ENCODE measurements around the gene IDH1. TPM values are rescaled to one million over a fixed set of nuclear protein-coding genes. Genes with fewer than 3 reads are reported as not detected.
"Not testable (repeated sequence)": the region's sequence is repeated elsewhere in the genome, so short reads cannot be mapped to it uniquely, and the experiment has no call there.

Gene IDH1
- total RNA-seq, 1 donor from 2014 or later = 70.6 TPM

DNA sequence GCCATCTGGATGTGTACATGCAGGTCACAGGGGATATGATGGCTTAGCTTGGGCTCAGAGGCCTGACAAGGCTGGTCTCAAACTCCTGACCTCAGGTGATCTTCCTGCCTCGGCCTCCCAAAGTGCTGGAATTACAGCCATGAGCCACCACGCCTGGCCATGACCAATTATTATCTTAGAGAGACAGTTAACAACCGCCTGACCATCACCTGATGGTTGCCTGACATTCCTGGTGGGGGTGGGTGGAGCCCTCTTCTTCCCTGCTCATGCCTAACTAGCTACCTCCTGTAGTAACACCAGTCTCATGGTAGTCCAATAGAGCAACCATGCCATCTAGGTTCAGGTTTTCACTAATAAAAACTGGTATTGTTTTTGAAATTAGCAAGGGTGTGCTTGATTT is 33.0 kb downstream of the IDH1 start:
- not testable (repeated sequence) for DNase-seq

GRCh38 chr2:208210688-208211451 is 44.0 kb downstream of the IDH1 start:
- no peak for DNase-seq

DNA sequence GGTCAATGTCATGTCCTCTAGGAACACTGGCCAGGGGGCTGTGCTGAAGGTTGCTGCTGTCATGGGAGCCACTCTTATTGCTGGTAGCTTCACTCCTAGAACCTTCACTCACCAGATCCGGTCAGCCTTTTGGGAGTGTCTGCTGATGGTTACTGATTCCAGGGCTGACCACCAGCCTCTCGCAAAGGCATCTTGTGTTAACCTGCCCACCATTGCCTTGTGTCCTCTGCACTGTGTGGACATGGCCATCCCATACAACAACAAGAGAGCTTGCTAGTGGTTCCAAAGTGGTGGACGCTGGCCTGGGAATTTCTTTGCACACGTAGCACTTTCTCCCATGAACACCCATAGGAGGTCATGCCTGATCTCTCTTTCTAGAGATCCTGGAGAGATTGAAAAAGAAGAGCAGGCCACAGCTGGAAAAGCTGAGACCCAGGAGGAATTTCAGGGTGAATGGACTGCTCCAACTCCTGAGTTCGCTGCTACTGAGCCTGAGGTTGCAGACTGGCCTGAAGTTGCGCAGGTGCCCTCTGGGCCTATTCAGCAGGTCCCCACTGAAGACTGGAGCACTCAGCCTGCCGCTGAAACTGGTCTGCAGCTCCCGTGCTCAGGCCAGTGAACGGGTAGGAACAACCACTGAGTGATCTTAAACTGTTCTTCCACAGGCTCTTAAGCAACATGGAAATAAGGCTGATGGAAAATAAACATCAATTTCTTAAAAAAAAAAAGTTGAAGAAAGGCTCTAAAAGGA is 46.4 kb downstream of the IDH1 start:
- no peak for DNase-seq

- no peak for DNase-seq
Measured at GRCh38 chr2:208207769-208208168, 47.1 kb downstream of the IDH1 start.

GRCh38 chr2:208204166-208204565 is 50.7 kb downstream of the IDH1 start:
- no peak for DNase-seq

GRCh38 chr2:208195531-208195930 is 59.3 kb downstream of the IDH1 start:
- no peak for DNase-seq

DNA sequence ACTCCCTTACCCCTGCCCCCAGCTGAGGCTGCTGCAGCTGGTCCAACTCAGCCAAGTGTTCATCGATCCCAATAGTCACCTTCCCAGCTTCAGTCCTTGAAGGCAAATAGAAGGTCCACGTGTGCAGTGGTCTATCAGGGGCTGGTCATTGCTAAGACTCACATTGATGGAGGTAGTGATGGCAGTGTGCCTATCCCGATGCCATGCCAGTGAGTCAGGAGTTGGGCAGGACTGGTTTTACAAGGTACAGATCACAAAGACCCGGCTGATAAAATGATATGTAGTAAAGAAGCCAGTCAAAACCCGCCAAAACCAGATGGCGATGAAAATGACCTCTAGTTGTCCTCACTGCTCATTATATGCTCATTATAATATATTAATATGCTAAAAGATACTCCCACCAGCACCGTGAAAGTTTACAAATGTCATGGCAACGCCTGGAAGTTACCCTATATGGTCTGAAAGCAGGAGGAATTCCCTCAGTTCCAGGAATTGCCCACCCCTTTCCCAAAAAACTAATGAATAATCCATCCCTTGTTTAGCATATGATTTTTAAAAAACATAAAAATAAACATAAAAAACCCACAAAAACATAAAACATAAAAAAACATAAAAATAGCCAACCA is 62.1 kb downstream of the IDH1 start:
- no peak for DNase-seq

DNA sequence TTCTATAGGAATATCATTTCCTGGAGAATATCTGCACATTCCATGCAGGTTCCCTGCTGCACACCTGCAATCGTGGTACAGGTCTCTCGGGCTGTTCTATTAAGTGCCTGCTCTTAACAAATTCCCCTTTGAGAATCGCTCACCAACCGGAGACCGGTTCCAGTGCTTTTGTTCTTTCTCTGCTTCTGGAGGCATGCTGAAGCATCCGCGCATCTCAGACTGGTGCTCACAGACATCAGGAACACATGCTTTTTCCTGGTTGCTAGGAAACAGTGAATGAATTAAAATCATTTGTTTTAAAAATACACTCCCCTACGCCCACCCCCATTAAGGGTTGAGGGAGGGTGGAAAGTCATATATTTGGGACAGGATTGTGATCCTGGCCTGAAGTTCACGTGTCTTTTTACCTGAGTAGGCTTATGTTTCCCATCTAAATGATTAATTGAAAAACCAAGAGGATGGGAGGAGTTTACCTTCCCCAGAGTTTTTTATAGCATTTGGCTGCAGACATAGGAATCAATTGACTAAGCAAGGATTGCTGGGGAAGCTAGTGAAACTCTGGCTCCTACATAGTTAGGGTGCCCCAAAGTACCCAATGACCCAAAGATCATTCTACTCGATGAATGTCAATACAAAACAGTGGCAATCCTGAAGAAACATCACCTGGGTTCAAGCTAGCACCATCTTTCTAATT is 64.9 kb downstream of the IDH1 start, which contains the start of gene C2orf80:
TSS of gene C2orf80 (minus strand) at position 221 of the 694 bp plus-strand sequence. CDS start 3,044 bp downstream, outside the sequence.
- no peak for DNase-seq

DNA sequence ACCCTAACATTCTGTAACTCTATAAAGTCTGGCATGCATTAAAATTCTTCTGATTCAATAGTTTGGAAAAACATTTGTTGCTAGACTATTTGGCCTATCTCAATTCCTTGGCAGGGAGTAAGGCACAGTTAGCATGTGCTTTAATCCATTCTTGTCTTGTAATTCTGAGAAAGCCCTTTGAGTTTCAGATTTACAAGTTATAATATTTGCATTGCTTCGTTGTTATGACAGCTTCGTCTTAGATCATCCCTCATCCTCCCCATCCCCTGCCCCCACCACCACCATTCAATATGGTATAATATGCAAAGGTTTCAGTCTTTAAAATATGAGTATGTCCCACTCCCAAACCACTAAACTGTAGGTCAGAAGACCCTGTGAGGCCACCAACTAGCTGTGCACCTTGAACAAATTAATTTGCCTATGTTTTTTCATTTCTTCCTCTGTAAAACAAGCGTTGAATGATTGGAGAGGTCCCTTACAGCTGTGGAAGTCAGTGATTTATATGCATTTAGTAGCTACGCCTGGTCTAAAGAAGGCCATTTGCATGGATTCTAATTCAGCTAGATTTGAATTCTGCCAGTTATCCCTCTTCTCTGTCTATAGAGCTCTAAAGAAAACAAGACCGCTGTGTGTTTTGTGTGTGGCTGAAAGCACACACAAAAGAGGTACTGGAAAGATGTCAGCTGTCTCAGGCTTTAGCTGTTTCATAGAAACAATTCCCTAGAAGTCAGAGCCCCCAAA is 65.6 kb downstream of the IDH1 start:
- no peak for DNase-seq

GRCh38 chr2:208186893-208187292 is 68.0 kb downstream of the IDH1 start:
- DNase-seq = no peak

DNA sequence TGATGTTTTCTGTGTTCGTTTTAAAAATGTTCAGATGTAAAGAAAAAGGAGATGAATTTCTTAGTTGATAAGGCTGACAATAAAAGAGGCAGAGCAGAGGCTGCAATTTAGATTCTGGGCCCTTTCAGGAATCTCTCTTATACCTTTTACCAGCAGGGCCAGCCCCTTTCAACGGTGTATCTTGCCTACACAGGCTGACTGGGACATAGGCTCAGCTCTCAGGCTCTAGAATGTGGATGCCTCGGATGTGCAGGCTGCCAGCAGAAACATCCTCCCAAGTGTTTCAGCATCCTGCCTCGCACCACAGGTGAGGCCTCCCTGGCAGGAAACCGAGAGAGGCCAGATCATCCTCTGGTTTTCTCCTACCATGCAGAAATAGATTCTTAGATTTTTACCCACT is 68.4 kb downstream of the IDH1 start:
- DNase-seq = no peak

Other genes starting within 250 kb of the IDH1 start
- gene PLEKHM3, start 229.5 kb downstream of the IDH1 start, total RNA-seq = 16.3 TPM
- gene CRYGD, start 130.5 kb downstream of the IDH1 start, total RNA-seq = not detected
- gene CRYGC, start 125.2 kb downstream of the IDH1 start, total RNA-seq = not detected
- gene CRYGB, start 108.9 kb downstream of the IDH1 start, total RNA-seq = not detected
- gene CRYGA, start 91.5 kb downstream of the IDH1 start, total RNA-seq = not detected
- gene C2orf80, start 65.0 kb downstream of the IDH1 start, total RNA-seq = not detected
- 33.3 TPM for gene PIKFYVE, start 11.2 kb upstream of the IDH1 start, total RNA-seq
- 0.10 TPM for gene PTH2R, start 151.7 kb upstream of the IDH1 start, total RNA-seq

All from skin of body (tissue), 2 donors.